Fibroblast of upper back skin (primary cell): Measurements from ENCODE around the gene CAMK1D.

Experiments
- DNase-seq: peaks from one replicate; pipeline ENCODE4 v3.0.0-alpha.2; 2013

CAMK1D gene

GRCh38 chr10:12873172-12873571 is 523.8 kb downstream of the CAMK1D start:
- DNase-seq = no peak

DNA sequence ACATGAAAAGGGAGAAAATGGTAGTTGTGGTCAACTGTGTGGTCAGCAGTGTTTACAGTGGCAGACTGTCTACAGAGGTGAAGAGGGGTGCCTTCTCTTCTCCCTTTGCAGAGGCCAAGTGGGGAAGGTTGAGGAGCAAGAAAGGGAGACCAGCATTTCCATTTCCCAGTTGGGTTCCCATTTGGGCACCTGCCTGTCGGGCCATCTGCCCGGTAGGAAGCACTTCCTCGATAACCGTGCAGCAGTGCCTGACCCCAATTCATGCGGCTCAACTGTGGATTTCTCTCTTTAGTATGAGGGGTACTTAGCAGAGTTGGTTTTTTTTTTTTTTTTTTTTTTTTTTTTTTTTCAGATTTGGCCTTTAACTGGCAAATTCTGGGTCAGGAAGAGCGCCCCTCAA is 525.2 kb downstream of the CAMK1D start:
- no peak for DNase-seq

GRCh38 chr10:12875100-12875499 is 525.8 kb downstream of the CAMK1D start:
- DNase-seq = no peak

DNA sequence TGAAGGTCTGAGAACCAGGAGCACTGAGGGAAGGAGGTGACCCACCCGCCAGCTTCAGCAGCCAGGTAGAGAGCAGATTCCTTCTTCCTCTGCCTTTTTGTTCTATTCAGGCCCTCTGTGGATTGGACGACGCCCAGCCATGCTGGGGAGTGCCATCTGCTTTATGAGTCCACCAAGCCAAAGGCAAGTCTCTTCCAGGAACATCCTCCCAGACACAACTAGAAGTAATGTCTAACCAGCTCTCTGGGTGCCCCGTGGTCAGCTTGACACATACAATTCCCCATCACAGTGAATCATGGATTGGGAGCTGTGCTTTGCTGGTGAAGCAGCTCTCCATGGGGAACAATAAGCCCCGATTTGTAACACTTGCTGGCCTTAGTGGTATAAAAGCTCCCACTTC is 526.9 kb downstream of the CAMK1D start:
- DNase-seq = no peak

DNA sequence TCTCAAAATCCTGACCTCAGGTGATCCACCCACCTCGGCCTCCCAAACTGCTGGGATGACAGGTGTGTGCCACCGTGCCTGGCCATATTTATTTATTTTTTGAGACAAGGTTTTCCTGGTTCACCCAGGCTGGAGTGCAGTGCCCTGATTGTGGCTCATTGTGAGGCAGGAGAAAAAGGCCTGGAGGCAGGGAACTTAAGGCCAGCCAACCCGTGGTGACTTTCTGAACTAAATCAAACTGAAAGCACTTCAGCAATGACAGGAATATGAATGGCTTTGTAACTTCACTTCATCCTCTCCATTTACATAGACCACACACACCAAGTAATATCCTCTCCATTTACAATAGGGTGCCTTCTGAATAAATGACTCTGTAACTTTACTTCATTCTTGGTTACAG is 527.8 kb downstream of the CAMK1D start:
- DNase-seq = no peak

DNA sequence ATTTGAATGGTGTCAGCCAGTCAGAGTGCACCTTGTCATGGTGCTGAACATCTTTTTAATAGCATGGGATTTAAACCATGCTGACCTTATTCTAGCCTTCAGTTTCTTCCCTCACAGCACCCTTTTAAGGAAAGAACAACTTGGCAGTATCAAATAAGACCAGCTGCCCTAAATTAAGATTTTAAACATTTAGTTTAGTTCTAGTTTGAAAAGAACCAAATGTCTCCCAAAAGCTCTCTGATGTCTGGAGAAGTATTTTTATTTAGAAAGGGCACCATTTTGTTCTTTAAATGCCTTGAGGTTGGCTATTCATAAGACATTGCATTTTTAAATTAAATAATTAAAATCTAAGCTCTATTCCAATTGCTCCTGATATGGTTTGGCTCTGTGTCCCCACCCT is 531.1 kb downstream of the CAMK1D start:
- no peak for DNase-seq

DNA sequence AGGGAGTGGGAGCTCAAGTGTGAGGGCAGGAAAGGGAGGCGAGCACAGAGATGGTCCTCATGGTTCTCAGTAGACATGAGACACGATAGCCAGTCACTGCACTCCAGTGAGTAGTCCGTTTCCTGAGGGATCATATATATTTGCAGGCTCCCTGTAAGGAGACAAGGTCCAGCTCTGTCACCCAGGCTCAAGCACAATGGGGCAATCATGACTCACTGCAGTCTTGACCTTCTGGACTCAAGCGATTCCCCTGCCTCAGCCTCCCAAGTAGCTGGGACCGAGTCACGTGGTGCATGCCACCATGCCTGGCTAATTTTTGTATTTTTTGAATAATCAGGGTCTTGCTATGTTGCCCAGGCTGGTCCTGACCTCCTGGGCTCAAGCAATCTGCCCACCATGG is 535.5 kb downstream of the CAMK1D start:
- no peak for DNase-seq
